SIG-M5 (cell line): ENCODE data around the gene TARS3.

Source experiments
- DNase-seq: peaks from one replicate; lab custom pipeline; 2025; lab: John Stamatoyannopoulos, UW

The TARS3 gene

GRCh38 chr15:101621961-101622360 lies 102.3 kb downstream of the TARS3 start:
- DNase-seq: no peak

- DNase-seq: no peak
Measured at GRCh38 chr15:101620671-101621070, 103.6 kb downstream of the TARS3 start.

DNA sequence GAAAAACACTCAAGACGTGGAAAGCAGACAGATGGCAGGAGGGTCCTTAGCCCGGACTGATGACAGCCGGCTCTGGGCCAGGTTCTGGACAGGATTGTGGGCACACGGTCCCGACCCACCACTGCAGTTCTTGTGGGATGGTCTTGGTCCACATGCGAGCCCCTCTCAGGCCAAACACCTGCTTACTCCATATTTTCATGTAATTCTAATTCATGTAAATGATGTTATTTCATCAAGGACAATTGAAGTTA lies 104.7 kb downstream of the TARS3 start:
- no peak for DNase-seq

DNA sequence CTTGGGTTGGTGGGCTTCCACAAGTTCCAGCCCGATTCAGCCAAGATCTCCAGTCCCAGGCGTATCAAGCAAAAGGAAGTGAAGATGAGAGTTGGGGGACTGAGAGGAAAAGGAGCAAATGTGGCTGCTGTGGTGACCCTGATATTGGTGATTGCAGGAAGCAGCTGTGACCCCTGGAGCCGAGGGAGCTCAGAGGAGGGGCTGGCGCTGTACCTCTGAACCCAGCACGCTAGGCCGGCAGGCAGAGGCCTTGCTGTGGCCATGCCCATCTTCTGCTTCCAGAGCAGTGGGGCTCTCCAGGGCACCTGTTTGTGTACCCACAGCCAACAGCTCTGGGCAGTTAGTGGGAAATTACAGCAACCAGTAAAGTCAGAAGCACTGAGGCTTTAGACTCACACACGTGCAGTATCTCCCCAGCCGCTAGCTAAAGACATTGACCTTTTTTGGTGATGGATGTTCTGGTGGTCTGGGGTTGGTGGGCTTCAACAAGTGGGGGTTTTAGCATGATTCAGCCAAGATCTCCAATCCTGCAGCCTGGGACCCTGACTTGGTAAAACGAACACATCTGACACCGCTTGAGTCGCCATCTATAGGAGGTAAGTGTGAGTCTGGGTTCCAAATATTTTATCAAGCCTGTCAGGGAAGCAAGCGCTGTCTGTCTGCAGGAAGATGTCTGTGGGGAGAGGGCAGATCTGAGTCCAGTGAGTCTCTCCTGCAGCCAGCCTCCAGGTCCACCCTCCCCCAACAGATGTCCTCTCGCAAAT lies 105.2 kb downstream of the TARS3 start:
- DNase-seq: no peak

DNA sequence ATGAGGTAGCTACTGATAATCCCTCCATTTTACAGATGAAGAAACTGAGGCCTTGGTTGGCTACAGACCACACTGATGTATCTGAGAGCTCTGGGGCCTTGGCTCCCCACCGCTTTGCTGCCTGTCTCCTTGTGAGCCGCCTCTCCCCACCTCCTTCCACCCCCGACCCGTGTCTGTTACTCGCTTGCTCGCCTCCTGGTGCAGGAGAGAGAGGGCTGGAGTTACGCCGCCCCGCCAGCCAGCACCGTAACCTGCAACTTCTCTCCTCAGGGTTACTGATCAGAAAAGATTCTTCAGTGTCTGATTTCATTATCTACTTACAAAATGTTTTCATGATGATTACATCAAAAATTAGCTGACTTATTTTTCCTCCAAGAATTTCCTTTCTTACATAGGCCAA lies 106.2 kb downstream of the TARS3 start:
- DNase-seq: no peak

DNA sequence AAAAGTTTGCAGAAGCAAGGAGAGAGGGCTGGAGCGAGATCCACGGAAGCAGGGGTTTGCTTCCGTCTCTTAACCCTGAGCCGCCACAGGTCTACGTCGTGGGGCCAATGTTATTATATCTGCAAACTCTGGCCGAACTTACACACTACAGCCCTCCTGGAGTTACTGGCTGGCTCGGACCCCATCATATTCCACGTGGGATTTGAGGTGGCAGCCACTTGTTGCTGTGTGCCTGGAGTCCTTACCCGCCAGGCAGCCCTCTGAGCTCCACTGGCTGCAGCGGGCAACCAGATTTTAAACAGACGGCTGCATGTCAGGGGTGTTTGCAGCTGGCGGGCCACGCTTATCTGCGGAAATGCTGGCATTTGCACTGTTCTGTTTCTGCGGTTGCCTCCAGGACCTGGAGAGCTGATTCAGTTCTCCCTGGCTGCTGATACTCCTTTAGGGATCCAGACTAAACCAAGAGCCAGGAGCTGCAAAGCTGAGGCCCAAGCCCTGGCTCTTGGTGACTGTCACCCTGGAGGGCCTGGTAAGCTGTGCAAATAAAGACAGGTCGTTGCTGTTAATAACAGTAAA lies 106.8 kb downstream of the TARS3 start:
- DNase-seq: no peak

DNA sequence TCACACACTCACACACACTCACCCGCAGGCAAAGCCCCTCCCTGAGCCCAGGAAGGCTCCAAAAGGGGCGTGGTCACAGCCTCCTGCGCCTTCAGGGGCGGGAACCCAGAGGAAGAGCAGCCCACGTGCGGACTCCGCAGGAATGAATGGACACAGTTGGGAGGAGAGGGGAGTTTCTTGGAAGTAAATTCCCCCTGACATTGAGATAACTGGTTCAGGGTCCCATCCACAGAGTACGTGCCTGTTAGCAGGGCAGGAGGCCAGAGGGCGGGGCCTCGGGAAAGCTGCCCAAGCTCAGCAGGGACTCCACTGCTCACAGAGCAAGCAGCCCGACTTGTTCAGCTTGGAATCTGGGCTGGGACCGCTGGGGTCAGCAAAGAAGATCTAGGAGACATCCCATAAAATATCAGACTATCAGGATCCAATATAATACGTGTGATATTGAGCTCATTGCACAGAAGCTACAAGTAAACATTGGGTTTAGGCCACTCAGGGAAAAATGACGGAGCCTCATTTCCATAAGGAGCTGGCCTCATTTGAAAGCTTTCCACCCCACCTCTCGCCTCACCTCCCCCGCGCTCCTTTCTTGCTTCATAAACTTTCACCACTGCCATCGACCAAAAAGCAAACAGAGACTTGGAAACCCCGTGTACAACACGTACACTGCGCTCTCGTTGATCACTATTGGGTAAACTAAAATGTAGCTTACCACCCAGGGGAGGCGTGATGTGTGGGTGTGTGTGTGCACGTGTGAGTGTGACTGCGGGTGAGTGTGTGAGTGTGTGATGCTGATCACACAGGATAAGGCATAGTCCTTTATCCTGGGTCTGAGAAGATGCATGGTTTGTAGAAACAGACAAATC lies 108.1 kb downstream of the TARS3 start:
- no peak for DNase-seq

DNA sequence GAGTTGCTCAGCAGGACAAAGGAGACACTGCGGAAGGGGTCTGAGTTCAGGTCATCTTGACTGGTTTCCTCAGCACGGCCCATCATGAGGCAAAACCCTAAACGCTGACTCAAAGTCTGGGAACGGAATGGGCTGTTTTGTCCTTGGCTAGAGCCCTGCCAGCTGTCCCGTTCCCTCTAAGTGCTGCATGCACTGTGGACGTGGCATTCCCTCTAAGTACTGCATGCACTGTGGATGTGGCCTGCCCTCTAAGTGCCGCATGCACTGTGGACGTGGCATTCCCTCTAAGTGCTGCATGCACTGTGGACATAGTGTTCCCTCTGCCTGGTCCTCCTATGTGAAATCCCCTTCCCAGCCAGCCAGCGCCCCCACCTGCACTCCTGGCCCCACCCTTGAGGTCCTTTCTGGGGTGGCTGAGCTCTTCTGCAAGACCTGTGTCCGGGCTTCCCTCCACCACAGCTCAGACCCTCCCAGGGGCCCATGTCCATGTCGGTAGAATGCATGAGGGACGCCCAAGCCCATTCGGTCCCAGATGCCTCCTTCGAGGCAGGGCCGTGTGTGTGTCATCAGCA lies 108.8 kb downstream of the TARS3 start:
- no peak for DNase-seq

- DNase-seq: no peak
Measured at GRCh38 chr15:101614761-101615160, 109.5 kb downstream of the TARS3 start.

DNA sequence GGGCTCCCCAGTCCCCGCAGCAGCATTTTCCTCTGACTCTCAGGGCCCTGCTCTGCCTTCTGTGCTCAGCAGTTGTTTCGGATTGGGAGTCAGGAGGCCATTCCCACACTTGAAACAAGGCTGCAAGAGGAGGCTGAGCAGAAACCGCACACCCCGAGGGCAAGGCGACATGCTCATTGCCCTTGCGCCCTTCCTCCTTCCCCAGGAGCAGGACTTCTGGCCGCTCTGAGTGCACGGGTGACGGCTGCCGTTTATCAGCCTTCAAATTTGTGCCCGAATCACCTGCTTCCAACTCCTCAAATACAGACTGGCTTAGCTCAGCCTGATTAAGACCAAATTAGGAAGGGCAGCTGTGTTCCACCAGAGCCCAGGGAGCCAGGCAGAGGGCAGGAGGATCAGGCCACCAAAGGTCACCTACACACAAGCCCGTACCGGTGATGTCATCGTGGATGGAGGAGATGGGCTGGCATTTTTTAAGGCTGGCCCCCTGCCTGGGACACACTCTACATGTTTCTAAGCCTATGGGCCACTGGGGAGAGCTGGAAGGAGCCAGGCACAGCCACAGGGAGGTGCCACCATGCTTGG lies 110.2 kb downstream of the TARS3 start:
- no peak for DNase-seq

DNA sequence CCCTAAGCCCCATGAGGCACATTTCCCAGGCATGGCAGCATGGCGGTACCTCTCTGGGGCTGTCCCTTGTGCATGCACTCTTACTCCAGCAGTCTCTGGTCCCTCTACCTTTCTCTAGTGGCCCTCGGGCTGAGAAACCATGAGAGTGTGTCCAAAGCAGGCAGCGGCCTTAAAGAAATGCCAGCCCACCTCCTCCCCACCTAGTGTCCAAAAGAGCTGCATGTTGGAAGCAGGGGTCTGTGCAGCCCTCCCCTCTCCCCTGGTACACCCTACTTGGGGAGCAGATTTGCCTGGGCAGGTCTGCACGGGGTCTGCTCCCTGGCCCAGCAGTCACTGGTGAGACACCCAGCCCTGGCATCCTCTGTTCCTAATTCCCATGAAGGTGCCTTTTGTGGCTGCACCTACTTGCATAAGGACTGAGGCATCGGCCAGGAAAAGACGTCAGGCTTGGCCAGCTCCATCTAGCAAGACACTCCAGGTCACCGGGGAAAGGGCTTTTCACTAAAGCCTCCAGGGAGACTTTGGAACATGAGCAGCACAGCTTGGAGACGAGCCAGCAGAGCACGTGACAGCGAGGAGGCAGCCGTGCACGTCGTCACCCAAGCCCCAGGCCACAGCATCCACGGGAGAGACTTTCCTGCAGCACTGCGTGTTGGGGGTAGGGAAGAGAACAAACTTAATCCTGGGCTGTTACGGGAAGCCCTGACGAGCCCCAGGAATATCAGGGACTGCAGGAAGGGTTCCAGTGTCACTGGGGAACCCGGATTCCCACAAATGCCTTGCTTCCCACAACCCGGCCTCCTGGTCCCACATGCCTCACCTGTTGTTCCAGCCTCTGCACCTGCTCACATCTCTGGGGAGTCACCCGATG lies 110.9 kb downstream of the TARS3 start:
- DNase-seq: no peak

GRCh38 chr15:101612676-101613075 lies 111.6 kb downstream of the TARS3 start:
- no peak for DNase-seq

GRCh38 chr15:101611580-101612299 lies 112.5 kb downstream of the TARS3 start:
- no peak for DNase-seq

- no peak for DNase-seq
Measured at GRCh38 chr15:101611007-101611406, 113.3 kb downstream of the TARS3 start.

- DNase-seq: no peak
Measured at GRCh38 chr15:101610611-101611000, 113.7 kb downstream of the TARS3 start.

DNA sequence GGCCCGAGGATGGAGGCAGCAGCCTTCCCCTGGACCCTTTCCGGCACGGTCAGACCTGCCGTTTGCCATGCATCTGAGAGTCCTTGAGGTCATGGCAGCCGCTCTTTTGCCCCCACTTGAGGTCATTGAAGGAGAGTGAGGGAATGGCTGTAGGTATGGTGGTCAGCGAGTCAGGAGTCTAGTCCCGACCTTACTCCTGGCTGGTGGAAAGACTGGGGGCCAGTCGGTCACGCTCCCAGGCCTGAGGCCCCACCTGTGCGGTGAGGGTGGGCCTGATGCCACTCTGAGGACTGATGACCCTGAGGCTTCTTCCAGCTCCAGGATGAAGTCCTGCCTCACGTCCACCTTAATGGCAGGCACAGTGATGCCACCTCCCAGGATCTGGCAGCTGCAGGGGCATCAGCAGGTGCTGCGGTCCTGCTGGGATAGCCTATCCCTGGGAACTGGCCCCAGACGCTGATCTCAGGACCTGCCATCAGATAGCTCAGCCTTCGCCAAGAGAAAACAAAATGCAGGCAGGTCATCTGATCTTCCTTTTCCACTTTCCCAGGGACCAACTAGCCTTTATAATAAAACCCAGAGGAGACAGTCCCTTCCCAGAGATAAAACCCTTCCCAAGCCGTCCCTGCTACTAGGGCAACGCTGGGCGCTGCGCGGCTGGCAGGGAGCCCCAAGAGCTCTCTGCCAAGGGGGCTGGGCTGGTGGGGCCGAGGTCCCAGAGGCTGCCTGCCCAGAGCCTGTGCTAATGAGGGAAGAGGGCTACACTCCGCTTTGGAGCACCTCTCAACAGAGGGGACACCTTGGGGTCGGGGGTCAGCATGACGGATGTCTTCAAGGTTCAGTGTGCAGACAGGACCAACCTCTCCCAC lies 114.3 kb downstream of the TARS3 start:
- DNase-seq: no peak

DNA sequence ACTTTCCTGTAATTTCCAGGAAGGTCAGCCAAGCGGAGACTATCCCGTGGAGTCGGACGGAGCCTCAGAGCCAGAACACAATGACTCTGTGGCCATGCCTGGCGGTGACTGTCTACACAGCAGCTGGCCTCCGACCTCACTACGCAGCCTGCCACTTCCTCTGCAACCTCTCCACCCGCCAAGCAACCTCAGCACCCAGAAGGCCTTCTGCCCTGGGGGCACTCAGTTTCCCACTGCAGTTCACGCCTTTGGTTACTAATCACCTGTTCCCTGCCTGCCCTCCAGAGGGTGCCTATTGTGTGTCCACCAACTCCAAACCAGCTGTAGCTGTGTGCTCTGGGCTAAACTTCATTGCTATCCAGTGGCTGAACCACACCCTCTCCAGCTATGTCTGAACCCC lies 116.1 kb downstream of the TARS3 start:
- DNase-seq: no peak

DNA sequence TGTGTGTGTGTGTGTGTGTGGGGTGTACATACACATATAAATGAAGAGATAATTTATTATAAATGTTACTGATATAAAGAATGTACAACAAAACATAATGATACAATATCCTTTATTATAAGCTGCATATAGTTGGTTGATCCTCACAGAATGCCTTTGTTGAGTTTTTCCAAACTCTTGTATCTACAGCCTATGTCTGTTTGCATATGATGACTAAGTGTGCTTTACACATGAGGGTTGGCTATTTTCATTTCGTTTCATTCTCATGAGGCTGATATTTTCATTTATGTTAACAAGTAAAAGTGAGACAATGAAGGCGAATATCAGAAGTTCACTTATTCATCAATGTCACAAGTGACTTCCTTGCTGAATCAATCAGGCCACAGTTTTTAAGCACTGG lies 117.2 kb downstream of the TARS3 start:
- DNase-seq: no peak

- DNase-seq: no peak
Measured at GRCh38 chr15:101604124-101604874, 120.0 kb downstream of the TARS3 start.
